ENCODE measurements around the gene RASGRF1.

Gene RASGRF1

GRCh38 chr15:79099692-79100091 is 9.1 kb upstream of the RASGRF1 start:
- DNase-seq, result no peak

GRCh38 chr15:79094611-79095021 is 4.0 kb upstream of the RASGRF1 start:
- no peak for DNase-seq

- DNase-seq, result no peak
These were observed 2.9 kb upstream of the RASGRF1 start for GRCh38 chr15:79093352-79093935.

GRCh38 chr15:79092382-79092781 is 1.8 kb upstream of the RASGRF1 start:
- no peak for DNase-seq

GRCh38 chr15:79091204-79091867 is 756 bp upstream of the RASGRF1 start:
- peak; percentile 36 for DNase-seq

GRCh38 chr15:79089890-79090486 is 592 bp downstream of the RASGRF1 start:
- no peak for DNase-seq

GRCh38 chr15:79089331-79089889 is 1.2 kb downstream of the RASGRF1 start:
- DNase-seq, result peak; percentile 1

GRCh38 chr15:79088426-79089205 is 2.0 kb downstream of the RASGRF1 start:
- DNase-seq, result no peak

GRCh38 chr15:79086814-79087213 is 3.8 kb downstream of the RASGRF1 start:
- no peak for DNase-seq

GRCh38 chr15:79084308-79084968 is 6.1 kb downstream of the RASGRF1 start:
- no peak for DNase-seq

GRCh38 chr15:79083154-79083553 is 7.4 kb downstream of the RASGRF1 start:
- no peak for DNase-seq

GRCh38 chr15:79082363-79083070 is 8.1 kb downstream of the RASGRF1 start:
- no peak for DNase-seq

- DNase-seq, result no peak
These were observed 11.7 kb downstream of the RASGRF1 start for GRCh38 chr15:79078763-79079410.

GRCh38 chr15:79078003-79078402 is 12.6 kb downstream of the RASGRF1 start:
- no peak for DNase-seq

GRCh38 chr15:79076661-79077060 is 13.9 kb downstream of the RASGRF1 start:
- DNase-seq, result no peak

GRCh38 chr15:79075256-79075655 is 15.3 kb downstream of the RASGRF1 start:
- no peak for DNase-seq

GRCh38 chr15:79073336-79073735 is 17.2 kb downstream of the RASGRF1 start:
- no peak for DNase-seq

- DNase-seq, result no peak
These were observed 18.7 kb downstream of the RASGRF1 start for GRCh38 chr15:79071901-79072300.

- DNase-seq, result no peak
These were observed 21.8 kb downstream of the RASGRF1 start for GRCh38 chr15:79068790-79069189.

- no peak for DNase-seq
These were observed 22.6 kb downstream of the RASGRF1 start for GRCh38 chr15:79067969-79068368.

GRCh38 chr15:79067072-79067833 is 23.3 kb downstream of the RASGRF1 start:
- DNase-seq, result no peak
